Measurements from ENCODE around the gene TNK2.
"Not testable (repeated sequence)": the region's sequence is repeated elsewhere in the genome, so short reads cannot be mapped to it uniquely, and the experiment has no call there.

Gene TNK2

GRCh38 chr3:195825857-195826804, 82.2 kb downstream of the TNK2 start:
- H3K4me3 ChIP-seq (ENCODE audit: low read depth, low read length) = no peak overlapping the region
- no peak for TF ChIP-seq CTCF (IDR thresholded peaks at IDR 0.05; ENCODE audit: low read depth, low read length, missing control alignments)
- DNase-seq (ENCODE audit: low read depth) = no peak

- no peak overlapping the region for H3K4me3 ChIP-seq (ENCODE audit: low read depth, low read length)
- TF ChIP-seq CTCF (IDR thresholded peaks at IDR 0.05; ENCODE audit: low read depth, low read length, missing control alignments) = no peak
- no peak for DNase-seq (ENCODE audit: low read depth)
Observed at GRCh38 chr3:195825191-195825588, 83.2 kb downstream of the TNK2 start.

- not testable (repeated sequence) for DNase-seq (ENCODE audit: low read depth); H3K4me3 ChIP-seq (ENCODE audit: low read depth, low read length)
Observed at GRCh38 chr3:195824425-195825190, 83.7 kb downstream of the TNK2 start.

- TF ChIP-seq CTCF (IDR thresholded peaks at IDR 0.05; ENCODE audit: low read depth, low read length, missing control alignments) = no peak
- DNase-seq (ENCODE audit: low read depth) = no peak
- no peak overlapping the region for H3K4me3 ChIP-seq (ENCODE audit: low read depth, low read length)
Observed at GRCh38 chr3:195823999-195824398, 84.4 kb downstream of the TNK2 start.

GRCh38 chr3:195823280-195823679, 85.1 kb downstream of the TNK2 start:
- DNase-seq (ENCODE audit: low read depth) = no peak
- H3K4me3 ChIP-seq (ENCODE audit: low read depth, low read length) = no peak overlapping the region
- no peak for TF ChIP-seq CTCF (IDR thresholded peaks at IDR 0.05; ENCODE audit: low read depth, low read length, missing control alignments)

- TF ChIP-seq CTCF (IDR thresholded peaks at IDR 0.05; ENCODE audit: low read depth, low read length, missing control alignments) = no peak
- H3K4me3 ChIP-seq (ENCODE audit: low read depth, low read length) = no peak overlapping the region
- DNase-seq (ENCODE audit: low read depth) = no peak
Observed at GRCh38 chr3:195822131-195822696, 86.1 kb downstream of the TNK2 start.

Data from GM12864 (cell line).